PFSK-1 (cell line): ENCODE results near the gene GUCY1A1.

Experiments used
- FOXP2 ChIP-seq: optimal IDR thresholded peaks from 2 replicates; pipeline ENCODE3; 2011; ENCODE audit warnings: borderline replicate concordance, control low read depth, inconsistent platforms; ENCODE audit not compliant: insufficient read depth; ENCODE audit errors: extremely low read length, extremely low read depth
- POLR2AphosphoS5 ChIP-seq: IDR thresholded peaks from 2 replicates; pipeline ENCODE4 v1.6.1; 2012; ENCODE audit warnings: low read depth, mild to moderate bottlenecking, control low read depth, low read length, moderate library complexity
- REST ChIP-seq, 2 experiments: IDR thresholded peaks; 2 replicates each; pipeline versions ENCODE4 v1.6.1 to v1.8.0; 2011 to 2012; ENCODE audit warnings: low read depth in 2 of 2, low read length in 2 of 2, control low read depth in 1 of 2, inconsistent platforms in 1 of 2, mild to moderate bottlenecking in 1 of 2, moderate library complexity in 1 of 2; ENCODE audit not compliant: insufficient read depth in 1 of 2
- SIN3A ChIP-seq: IDR thresholded peaks from 2 replicates; pipeline ENCODE4 v1.6.1; 2012; ENCODE audit warnings: mild to moderate bottlenecking, low read length, moderate library complexity, borderline replicate concordance; ENCODE audit not compliant: insufficient read depth
- TAF1 ChIP-seq: IDR thresholded peaks from 2 replicates; pipeline ENCODE4 v1.6.1; 2012; ENCODE audit warnings: low read length, control low read depth, borderline replicate concordance; ENCODE audit not compliant: insufficient read depth

GRCh38 chr4:155734065-155734464 is 67.4 kb downstream of the GUCY1A1 start:
- TF ChIP-seq POLR2AphosphoS5, result no peak
- no peak for TF ChIP-seq REST (IDR thresholded peaks at IDR 0.05; ENCODE audit: insufficient read depth in 1 of 2, low read depth in 2 of 2, low read length in 2 of 2)
- TF ChIP-seq SIN3A, result no peak
- TF ChIP-seq TAF1, result no peak
- TF ChIP-seq FOXP2, result no peak
